Stimulated activated CD4-positive, alpha-beta T cell treated with anti-CD3 and anti-CD28 coated beads, Interleukin-15, amount 100 ng/mL, for 48 hours (primary cell): ENCODE data around the gene HRH2.
"Not testable (repeated sequence)": the region's sequence is repeated elsewhere in the genome, so short reads cannot be mapped to it uniquely, and the experiment has no call there.

Experiments
- DNase-seq, 2 donors: peaks; one replicate each; pipeline ENCODE4 v3.0.0-alpha.2; 2020; ENCODE audit warnings: low read depth in 2 of 2

The HRH2 gene

DNA sequence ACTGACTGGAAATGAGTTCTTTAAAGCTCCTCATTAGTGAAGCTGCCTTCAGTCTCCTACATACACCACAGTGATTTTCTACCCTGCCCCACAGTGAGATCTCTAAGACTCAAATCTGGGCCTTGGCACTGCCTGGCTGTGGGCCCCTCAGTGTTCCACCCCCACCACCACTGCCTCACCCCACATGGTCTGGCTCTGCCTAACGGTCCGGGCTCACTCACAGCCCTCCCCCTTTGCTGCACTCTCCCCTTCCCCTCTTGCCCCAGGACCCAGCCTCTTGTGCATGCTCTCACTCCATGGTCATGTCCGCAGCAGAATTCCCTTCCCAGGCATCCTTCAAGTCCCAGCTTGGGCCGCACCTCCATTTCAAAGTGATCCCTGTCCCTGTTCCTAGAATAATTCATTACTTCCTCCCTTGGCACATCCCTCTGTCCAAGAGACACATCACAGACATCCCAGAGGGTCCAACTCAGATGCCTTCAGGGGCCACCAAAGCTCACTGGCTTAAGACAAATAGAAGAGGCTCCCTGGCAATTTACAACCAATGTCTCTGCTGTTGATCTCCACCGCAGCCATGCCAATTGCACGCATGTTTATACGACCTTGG, 56.7 kb downstream of the HRH2 start:
- DNase-seq: no peak

DNA sequence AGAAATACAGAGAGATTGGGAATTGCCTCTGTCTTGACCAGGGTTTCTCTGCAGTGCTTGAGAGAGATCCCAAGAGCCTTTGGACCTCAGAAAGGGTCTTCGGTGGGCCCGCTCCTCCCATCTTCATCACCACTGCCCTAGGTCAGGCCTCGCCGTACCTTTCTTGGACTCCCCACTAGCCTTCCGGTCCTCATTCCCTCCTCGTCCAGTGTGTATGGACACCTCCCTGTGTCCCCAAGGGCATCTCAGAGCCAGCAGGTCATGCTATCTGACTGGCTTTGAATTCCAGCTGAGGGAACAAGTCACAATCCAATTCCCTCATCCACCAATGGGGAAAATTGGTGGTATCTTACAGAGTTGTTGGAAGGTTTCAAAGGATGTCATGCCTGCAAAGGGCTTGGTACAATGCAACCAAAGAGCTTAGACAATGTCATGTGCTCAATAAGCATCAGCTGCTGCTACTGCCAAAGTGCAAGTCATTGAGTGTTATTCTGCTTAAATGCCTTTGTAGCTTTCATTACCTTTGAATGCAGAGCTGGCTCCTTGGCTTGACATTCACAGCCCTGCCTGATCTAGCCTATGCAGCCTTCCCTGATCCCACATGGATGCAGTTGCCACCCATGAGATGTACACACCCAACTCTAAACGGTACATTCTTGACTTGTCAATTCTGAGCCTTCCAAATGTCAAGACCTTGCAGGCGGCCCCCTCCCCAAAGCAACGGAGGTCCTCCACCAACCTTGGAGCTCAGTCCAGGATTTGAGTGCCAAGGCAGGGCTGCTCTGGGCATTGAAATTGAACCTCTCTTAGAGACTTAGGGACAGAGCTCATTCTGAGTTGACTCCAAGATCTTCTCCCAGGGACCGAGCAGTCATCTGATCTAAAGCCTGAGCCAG, 58.0 kb downstream of the HRH2 start:
- DNase-seq: no peak

DNA sequence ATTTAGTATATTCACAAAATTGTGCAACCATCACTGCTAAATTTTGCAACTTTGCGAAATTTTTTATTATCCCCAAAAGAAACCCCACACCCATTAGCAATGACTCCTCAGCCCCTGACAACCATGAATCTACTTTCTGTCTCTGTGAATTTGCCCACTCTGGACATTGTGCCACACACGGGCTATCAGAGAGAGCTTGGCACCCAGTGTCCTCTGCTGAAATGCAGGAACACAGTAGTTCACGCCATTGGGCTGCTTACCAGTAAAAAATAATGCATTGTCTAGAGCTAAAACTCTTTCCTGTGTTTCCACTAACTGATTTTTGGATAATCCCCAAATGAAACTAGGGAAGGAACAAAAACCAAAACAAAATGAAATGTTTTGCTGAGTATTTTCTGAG, 60.0 kb downstream of the HRH2 start:
- DNase-seq: no peak

DNA sequence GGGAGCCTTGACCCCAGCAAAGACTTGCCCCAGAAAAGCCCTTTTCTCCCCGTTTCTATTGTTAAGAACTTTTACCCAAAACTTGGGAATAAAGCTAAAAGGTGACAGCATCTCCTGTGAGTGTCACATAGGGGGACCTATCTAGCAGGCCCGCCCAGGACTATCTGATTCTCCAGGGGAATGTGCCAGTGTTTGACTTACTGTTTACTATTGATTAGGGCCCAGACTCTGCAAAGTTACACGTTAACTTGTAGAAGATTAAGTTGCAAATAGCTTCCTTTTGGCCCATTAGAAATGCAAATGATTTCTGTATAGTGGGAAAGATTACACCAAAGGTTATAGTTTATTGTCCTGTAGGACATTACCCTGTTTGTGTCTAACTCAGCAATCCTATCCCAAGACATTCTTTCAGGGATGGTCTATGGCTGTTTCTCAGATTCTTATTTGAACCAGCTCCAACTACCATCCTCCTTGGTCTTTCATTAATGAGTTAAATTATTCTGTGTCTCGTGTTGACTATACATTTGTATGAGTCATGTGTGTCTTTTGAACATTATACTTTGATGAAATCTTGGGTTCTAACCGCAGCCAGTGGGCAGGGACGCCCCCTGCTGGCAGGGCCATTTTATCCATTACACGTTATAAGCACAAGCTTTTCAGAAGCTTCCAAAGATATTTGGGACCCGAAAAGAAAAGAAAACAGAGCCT, 60.7 kb downstream of the HRH2 start:
- peak; percentile 49 to 64 for DNase-seq

DNA sequence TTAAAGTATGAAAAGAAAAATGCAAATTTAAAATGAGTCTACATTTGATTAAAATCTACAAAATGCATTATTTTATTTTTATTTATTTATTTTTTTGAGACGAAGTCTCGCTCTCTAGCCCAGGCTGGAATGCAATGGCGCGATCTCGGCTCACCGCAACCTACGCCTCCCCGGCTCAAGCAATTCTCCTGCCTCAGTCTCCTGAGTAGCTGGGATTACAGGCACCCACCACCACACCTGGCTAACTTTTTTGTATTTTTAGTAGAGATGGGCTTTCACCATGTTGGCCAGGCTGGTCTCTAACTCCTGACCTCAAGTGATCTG, 61.2 kb downstream of the HRH2 start:
- DNase-seq: not testable (repeated sequence)

DNA sequence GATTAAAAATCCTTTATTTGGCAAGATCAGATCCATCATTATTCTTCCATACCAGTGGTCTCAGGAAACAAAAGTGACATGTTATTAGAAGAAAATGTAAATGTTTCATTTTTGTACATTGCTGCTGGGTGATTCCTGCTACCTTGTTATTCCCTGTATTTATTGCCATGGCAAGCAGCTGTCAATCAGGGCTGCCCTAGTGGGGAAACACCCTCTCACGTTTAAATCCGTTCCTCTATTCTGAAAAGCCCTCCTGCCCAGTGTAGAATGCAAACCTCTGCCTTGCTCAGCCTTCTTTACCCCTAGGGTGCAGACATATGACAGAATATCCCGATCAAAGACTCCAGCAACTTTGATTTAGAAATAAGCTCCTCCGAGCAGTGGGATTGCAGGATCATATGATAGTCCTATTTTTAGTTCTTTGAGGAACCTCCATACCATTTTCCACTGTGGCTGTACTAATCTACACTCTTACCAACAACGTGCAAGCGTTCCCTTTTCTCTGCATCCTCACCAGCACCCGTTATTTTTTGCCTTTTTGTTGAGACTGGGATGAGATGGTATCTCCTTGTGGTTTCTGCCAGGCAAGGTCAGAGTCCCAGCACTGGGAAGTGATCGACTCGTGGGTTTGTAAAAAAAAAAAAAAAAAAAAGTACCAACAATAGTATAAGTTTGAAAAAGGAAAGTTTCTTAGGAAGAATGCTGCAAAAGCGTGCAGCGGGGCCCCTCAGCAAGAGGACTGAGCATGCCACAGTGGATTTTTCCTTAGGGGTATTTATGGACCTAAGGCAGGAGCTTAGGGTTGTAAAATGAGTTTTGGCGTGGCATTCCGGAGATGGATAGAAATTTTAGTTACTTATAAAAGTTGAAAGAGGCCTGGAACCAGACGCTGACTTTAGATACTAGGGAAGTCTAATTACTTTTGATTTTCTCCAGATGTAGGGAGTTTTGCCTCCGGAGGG, 66.7 kb downstream of the HRH2 start:
- DNase-seq: no peak

DNA sequence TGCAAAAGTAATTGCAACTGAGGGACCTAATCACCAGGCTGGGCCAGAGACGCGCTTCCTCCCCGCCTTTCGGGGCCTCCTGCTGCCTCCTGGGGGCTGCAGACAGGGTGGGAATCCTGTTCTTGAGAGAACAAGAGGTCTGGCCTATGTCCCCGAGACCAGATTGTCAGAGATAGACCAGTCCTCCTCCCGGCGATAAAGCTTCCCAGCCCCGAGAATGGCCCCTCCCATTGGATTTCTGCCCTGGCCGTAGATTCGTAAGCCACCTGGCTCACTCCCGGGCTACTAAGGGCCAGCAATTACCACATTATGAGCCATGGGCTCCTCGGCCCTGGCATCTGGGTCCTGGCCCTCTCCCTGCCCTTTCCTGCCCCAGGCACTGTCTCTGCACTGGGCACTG, 70.4 kb downstream of the HRH2 start:
- no peak for DNase-seq

DNA sequence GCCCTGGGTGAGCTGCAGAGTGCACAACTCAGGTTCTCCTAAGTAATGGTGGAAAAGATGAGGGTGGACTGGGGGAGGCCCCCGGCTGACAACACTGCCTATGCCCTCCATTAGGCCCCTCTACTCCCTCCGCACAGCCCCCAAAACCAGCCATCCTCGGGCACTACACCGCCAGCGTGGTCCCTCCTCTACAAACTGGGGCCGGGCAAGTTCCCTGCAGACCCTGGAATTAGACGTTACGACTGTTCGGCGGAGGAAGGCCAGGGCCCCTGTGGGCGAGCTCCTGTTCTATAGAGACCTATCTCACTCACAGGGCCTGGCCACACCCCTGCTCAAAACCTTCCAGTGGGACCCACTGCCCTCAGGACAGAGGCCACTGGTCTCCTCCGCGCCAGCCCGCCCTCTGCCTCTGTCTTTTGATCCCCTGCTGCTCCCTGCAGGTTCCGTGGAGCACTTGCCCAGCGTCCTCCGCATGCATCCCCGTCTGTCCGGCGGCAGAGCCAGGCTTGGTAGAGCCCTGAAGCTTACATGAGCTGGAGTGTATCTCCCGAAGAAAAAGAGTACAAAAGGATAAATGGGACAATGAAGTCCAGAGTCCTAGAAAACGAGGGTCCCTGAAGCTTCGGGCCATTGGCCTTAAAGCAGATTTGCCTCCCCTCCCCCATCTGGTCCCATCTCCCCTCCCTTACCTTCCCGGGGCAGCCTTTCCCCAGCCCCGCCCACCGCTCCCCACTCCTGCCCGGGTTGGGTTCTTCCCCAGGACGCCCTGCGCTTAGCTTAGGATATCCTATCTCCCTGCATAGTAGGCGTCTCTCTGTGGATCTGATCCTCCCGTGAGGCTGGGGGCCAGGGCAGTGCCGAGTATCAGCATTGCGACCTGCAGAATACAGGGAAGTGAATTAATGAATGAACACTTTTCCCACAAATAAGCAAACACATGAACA, 71.3 kb downstream of the HRH2 start:
- no peak for DNase-seq

DNA sequence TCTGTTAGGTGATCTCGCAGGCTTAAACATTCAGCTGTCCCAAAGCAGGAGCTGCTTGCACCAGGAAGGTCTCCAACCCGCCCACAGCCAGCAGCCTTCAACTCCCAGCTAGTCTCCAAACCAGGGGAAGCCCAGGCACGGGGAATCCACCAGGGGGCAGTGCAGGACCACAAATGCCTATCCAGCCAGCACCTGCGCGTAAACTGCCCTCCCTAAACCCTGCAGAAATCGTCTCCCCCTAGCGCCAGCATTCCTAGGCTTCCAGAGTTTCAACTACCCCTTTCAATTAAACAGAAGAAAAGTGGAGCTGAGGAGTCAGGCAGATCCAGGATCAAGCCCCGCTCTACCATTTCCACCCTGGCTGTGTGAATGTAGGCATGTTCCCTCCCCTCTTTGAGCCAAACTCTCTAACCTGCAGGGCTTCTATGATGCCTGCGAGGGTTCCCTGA, 72.0 kb downstream of the HRH2 start:
- peak; percentile 86 to 88 for DNase-seq

DNA sequence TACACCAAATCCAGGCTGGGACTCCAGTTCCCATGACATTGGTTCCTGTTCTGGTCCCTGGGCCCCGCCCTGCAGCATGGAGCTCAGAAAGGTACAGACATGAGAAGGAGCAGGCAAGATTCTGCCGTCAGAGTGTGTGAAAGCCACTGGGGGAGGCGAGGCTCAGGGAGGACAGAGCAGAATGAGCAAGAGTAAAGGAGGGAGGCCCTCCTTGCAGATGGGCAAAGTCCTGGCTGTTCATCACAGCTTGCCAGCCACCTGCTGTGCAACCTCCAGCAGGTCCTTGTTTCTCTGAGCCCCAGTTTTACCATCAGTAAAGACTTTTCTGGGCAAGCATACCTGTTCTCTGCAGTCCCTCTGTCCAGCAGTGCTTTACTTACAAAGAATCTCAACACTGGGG, 73.3 kb downstream of the HRH2 start:
- no peak for DNase-seq

DNA sequence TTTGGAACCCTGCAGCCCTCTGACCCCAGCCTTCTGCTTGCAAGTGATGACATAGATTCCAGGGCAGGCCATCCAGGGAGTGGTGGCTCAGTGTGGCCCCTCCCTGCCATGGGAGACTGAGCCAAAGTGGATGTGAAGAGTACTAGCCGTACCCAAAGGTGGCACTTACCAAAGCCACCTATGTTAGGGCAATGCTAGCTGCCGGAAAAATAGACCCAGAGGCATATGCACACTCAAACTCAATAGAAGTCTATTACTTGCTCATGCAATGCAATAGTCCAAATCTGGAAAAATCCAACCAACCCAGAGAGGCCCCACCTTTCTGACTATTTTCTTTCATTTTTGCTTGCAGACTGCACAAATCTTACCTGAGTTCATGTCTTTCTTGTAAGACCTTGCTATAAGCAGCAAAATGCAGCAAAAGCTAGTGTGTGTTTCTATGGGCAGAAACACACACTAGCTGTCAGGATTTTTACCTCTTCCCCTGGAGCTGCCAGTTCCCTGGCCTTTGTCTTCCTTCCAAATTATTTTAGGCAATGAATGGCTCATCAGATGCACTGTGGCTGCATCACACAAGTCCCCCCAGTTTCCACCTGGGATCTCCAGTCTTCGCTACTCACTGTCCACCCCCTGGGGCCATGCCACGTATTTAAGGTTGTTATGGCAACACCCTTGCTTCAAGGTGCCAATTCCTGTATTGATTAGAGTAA, 74.0 kb downstream of the HRH2 start:
- no peak for DNase-seq

DNA sequence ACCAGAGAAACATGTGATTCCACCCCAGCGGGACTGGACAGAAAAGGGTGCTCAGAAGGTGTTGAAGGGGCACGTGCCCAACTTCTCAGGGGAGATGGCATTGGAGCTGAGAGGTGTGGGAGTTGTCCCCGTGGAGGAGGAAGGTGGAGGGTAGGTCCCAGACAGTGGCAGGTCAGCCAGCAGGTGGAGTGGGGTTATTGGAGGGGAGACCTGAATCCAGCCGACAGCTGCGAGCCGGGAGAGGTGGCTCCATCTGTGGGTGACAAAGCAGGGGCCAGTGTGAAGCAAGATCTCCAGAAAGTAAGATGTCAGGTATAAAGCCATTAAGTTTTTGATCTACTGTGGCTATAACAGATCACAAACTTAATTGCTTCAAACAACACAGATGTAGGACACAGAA, 75.1 kb downstream of the HRH2 start:
- no peak for DNase-seq

DNA sequence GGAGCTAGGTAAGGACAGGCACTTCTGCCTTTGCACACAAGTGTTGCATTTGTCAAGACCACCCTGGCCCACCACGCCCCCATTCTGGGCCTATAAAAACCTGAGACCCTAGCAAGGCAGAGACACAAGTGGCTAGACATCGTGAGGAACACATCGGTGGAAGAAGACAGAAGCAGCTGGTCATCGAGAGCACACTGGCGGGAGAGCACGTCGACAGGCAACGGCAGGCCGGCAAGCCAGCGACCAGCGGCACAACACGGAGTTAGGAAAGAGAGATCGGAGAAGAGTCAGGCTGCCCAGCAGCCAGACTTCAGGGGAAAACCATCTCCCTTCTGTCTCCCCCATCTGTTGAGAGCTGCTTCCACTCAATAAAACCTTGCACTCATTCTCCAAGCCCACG, 76.1 kb downstream of the HRH2 start:
- DNase-seq: no peak

DNA sequence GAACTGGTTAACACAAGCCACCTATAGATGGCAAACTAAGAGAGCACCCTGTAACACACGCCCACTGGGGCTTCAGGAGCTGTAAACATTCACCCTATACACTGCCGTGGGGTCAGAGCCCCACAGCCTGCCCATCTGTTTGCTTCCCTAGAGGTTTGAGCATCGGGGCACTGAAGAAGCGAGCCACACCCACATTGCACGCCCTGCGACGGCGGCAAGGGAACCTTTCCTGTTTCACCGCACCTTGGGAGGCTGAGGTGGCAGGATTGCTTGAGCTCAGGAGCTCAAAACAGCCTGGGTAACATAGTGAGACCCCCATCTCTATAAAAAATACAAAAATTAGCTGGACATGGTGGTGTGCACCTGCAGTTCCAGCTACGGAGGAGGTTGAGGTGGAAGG, 76.6 kb downstream of the HRH2 start:
- DNase-seq: no peak

DNA sequence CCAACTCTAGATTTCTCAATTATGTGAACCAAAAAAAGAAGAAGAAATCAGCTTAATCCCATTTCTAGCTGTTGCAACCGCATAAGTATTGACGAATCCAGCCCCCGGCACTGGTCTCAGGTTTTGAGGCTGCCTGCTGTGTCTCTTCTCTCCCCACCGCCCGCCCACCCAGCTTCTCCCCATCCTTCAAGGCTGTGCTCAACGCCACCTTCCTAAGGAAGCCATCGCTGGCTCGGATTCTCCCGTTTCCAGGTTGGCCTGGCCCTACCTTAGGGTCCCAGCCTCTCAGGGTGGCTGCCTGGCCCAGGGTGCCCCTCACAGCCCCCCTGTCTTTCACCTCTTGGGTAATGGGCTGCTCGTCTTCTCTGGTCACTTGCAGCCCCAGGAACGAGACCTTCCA, 77.8 kb downstream of the HRH2 start:
- DNase-seq: no peak

DNA sequence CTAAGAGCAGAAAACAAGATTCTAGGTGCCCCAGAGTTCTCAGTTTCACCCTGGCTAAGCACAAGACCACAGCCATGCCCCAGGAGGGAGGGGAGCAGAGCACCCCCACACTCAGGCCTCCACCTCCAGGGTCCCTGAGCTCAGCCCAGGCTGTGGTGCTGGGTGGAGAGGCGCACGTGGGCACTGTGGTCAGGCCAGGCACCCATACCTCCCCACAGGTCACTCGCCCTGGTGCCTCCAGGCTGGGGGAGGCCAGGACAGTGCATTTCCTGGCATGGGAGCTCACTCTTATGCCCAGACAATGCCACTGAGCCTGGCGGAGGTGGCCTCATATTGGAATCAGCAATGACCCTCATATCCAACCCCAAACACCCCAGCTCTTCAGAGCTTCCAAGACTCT, 78.8 kb downstream of the HRH2 start:
- DNase-seq: no peak

DNA sequence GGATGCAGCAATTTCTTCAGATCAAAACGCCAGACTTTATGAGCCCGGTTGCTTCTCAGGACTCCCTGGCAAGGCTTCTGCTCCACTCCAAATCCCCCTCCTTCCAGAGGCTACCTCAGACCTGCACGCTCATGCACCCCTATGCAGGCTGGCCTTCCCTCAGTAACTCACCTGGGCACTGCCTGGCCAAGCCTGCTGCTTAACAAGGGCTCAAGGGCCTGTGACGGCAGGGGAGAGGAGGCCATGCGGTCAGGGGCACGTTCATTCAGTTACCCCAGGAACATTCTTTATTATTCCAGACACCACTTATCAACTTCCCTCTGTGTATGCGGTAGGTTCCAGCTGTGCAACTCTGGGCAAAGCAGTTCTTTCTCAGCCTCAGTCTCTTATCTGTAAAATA, 79.6 kb downstream of the HRH2 start:
- DNase-seq: no peak

DNA sequence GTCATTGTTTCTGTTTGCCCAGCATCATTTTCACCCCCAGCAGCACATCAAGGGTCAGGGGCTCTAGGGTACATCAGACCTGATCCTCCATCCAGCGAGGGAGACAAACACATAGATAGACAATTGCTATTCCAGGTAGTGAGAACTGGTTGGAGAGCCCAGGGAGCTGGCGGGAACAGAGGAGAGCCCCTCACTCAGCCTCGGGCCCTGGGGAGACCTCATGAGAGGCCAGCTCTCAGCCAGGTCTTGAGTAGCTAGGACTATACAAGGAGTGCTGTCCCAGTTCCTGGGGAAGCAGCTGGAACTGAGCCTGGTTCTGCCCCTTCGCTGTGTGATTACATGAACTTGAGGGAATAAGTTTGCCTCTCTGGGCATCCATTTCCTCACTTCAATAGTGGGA, 80.3 kb downstream of the HRH2 start:
- no peak for DNase-seq

DNA sequence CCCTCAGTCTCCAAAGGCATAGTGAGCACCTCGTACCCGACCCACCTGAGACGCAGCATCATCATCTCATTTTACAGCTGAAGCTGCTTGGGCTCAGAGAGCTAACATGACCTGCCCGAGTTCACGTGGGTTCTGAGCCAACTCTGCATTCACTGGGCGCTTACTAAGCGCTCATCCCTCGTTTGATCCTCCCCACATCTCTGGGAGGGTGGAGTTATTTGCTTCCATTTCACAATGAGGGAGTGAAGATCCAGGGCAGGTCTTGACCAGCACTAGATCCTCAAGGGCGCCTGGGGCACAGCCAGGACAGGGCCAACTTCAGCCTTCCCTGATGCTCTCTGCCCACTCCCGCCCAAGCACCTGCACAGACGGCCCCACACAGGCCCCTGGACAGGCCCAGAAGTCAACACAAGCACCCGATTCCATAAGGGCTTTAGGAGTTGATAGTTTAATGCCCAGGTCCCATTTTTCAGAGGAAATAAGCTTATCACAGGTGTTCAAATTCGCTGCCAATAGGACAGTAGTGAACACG, 80.8 kb downstream of the HRH2 start:
- DNase-seq: no peak

DNA sequence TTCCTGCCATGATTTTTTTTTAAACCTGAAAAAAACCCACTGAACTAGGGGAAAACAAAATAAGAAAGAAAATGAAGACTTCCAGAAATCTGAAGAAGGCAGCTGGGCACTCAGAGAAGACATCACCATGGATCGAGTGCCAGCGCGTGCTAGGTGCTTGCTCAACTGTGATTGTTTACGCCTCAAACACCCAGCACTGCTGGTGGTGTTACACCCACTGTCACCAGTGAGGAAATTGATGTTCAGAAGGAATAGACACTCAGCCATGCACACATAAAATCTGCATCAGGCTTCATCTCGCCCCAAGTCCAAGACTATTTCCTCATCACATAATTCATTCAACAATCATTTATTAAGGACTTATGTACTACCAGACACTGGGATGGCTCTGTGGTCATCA, 82.1 kb downstream of the HRH2 start:
- DNase-seq: no peak
